Measurements from ENCODE around the gene HHATL.

The HHATL gene

GRCh38 chr3:42660898-42661297 is 41.7 kb downstream of the HHATL start:
- no peak overlapping the region for H3K4me3 ChIP-seq (ENCODE audit: low read depth, low read length)
- TF ChIP-seq CTCF (IDR thresholded peaks at IDR 0.05; ENCODE audit: low read depth, low read length), result no peak

GRCh38 chr3:42660131-42660715 is 42.4 kb downstream of the HHATL start:
- H3K4me3 ChIP-seq (ENCODE audit: low read depth, low read length), result no peak overlapping the region
- TF ChIP-seq CTCF (IDR thresholded peaks at IDR 0.05; ENCODE audit: low read depth, low read length), result no peak

GRCh38 chr3:42659451-42660130 is 43.0 kb downstream of the HHATL start:
- TF ChIP-seq CTCF (IDR thresholded peaks at IDR 0.05; ENCODE audit: low read depth, low read length), result no peak

GRCh38 chr3:42658771-42659390 is 43.7 kb downstream of the HHATL start:
- no peak overlapping the region for H3K4me3 ChIP-seq (ENCODE audit: low read depth, low read length)
- TF ChIP-seq CTCF (IDR thresholded peaks at IDR 0.05; ENCODE audit: low read depth, low read length), result no peak

More at GRCh38 chr3:42659451-42660130, 43.0 kb downstream of the HHATL start:
- no peak overlapping the region for H3K4me3 ChIP-seq (ENCODE audit: low read depth, low read length)

- no peak overlapping the region for H3K4me3 ChIP-seq (ENCODE audit: low read depth, low read length)
- TF ChIP-seq CTCF (IDR thresholded peaks at IDR 0.05; ENCODE audit: low read depth, low read length), result no peak
Observed at GRCh38 chr3:42658091-42658770, 44.4 kb downstream of the HHATL start.

- no peak overlapping the region for H3K4me3 ChIP-seq (ENCODE audit: low read depth, low read length)
- TF ChIP-seq CTCF (IDR thresholded peaks at IDR 0.05; ENCODE audit: low read depth, low read length), result no peak
Observed at GRCh38 chr3:42657675-42658074, 44.9 kb downstream of the HHATL start.
